ENCODE measurements around the gene SAMD4B.
A peak's percentile ranks its signal among the peaks of the same experiment; 100 is the strongest.

Gene SAMD4B

DNA sequence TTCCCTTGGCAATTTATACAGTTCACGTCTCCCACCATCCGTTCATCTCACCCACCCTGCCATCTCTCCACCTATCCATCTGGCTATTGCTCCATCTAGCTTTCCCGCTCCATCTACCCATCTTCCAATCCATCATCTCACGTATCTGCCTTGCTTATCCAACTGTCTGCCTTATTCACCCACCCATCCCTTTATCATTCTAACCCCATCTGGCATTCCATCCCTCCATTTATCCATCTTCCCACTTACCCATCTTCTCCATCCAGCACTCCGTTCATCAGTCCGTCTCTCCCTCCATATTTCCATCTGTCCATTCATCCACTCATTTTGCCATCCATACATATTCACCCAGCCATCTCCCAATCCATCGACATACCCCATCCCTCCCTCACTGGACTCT is 83.5 kb downstream of the SAMD4B start:
- no peak for DNase-seq (ENCODE audit: low spot score)

DNA sequence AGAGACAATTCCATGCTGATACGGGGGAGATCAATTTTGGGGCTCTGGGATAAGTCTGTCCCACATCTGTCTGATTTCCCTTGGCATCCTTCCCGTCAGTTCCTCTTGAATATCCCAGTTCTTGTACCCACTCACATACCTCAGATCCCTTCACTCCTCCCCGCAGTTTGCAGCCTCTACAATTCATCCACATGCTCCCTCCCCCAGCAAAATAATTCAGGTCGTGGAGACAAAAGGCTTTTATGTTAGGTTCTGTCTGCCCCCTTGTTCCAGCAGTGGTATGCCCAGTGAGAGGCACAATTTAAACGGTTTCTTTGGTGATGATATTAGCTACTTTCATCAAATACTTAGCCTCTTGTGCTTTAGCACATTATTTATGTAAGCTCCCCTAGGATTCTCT is 83.9 kb downstream of the SAMD4B start:
- DNase-seq (ENCODE audit: low spot score): no peak

DNA sequence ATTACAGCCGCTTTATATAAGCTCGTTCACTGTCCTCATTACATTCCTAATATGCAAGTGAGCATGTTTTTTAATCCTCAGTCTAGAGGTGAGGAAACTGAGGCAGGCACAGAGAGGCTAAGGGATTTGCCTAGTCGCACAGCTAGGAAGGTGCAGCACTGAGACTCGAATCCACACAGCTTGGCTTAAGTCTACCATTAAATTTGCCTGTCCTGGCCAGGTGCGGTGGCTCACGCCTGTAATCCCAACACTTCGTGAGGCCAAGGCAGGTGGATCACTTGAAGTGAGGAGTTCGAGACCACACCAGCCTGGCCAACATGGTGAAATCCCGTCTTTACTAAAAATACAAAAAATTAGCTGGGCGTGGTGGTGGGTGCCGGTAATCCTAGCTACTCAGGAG is 85.5 kb downstream of the SAMD4B start:
- no peak for DNase-seq (ENCODE audit: low spot score)

DNA sequence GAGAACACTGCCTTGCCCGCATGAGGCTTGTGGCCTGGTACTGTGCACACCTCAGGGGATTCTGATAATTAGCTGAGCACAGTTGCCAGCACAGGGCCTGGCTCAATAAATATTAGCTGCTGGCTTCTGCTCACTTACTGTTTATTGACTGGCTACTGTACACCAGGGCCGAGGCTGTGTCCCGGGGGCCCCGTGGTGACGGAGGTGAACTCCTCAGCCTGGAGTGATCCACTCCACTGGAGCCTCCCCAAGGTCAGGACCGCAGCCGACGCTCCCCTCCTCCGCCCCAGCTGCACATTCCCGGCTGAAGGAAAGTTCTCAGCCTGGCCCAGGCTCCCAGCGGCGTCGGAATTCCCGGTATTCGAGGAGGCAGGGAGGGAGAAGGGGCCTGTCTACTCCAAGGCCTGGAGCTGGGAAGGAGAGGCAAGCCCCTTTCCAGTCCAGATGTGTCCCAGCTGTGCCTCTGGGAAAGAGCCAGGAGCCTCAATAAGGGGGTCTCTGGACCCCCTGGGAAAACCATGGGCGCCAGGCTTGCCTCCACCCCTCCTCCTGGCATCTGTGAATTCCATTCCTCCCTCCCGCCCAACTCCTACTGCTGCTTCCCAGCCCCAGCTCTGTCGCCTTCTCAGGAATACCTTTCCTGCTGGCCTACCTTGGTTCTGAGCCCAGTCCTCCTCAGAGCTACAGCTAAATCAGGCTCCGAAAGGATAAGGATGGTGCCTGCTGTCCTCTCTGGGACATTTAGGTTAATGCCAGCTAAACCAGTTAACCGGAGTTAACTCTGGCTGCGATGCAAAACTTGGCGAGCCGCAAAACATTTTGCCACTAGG is 86.3 kb downstream of the SAMD4B start:
- peak; percentile 89 for DNase-seq (ENCODE audit: low spot score)

DNA sequence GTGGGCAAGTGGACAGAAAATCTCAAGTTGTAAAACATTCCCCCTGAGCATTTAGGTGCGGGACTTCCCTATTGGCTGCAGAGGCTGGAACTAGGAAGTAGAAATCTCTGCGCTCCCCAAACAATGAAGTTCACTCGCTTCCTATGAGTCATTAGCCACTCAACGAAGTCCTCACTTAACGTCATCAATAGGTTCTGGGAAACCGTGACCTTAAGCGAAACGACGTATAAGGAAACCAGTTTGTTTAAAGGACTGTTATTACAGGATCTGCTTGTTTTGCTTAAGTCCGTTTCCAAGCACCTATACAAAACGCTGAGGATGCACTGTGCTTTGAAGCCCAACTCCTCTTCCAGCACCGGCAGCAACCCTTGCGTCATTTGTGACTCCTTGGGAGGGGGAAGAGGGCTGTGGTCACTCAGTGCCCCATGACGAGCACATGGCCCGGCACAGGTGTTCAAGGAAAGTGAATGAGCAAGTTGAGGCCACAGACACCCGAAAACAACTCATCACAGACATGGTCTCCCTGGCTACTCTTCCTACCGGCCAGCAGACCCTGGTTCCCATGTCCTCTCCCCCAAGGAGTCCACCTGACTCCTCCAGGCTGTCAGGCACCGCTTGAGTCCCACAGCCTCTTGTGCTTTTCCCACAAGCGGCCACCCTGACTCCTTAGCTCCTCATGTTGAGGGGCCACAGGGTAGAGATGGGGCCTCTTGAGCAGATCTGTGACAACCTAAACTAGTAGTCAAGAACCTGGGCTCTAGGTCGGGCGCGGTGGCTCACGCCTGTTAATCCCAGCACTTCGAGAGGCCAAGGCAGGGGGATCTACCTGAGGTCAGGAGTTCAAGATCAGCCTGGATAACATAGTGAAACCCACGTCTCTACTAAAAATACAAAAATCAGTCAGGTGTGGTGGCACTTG is 88.7 kb downstream of the SAMD4B start:
- no peak for DNase-seq (ENCODE audit: low spot score)

DNA sequence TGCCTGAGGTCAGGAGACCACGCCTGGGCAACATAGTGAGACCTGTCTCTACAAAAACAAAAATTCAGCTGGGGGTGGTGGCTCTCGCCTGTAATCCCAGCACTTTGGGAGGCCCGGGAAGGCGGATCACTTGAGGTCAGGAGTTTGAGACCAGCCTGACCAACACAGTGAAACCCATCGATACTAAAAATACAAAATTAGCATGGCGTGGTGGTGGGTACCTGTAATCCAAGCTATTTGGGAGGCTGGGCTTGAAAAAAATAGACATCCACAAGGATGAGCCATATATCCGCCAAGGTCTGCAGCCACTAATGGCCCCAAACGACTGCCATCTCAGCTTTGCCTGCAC is 90.4 kb downstream of the SAMD4B start:
- DNase-seq (ENCODE audit: low spot score): no peak

DNA sequence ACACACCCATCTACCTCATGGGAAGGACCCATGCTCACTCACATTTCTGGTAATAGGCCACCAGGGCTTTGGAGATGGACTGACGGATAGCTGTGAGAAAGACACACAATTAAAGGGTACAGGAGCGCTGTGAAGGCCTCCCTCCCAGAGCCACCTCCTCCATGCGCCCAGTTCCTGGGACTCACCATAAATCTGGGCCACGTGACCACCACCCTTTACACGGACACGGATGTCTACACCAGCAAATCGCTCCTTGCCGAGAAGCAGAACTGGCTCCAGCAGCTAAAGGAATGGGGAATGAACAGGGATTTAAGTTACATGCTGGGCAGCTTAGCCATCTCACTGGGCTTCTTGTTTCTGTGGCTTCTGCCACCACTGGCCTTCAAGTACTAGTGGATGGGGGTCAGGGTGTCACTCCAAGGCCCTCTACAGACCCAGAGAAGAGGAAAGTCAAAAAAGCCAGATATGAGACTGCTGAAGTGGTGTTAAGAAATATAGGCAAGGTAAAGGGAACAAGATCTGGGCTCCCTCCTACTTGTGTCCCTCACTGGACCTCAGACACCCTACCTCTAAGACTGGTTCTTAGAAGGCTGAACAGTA is 91.4 kb downstream of the SAMD4B start:
- no peak for DNase-seq (ENCODE audit: low spot score)

DNA sequence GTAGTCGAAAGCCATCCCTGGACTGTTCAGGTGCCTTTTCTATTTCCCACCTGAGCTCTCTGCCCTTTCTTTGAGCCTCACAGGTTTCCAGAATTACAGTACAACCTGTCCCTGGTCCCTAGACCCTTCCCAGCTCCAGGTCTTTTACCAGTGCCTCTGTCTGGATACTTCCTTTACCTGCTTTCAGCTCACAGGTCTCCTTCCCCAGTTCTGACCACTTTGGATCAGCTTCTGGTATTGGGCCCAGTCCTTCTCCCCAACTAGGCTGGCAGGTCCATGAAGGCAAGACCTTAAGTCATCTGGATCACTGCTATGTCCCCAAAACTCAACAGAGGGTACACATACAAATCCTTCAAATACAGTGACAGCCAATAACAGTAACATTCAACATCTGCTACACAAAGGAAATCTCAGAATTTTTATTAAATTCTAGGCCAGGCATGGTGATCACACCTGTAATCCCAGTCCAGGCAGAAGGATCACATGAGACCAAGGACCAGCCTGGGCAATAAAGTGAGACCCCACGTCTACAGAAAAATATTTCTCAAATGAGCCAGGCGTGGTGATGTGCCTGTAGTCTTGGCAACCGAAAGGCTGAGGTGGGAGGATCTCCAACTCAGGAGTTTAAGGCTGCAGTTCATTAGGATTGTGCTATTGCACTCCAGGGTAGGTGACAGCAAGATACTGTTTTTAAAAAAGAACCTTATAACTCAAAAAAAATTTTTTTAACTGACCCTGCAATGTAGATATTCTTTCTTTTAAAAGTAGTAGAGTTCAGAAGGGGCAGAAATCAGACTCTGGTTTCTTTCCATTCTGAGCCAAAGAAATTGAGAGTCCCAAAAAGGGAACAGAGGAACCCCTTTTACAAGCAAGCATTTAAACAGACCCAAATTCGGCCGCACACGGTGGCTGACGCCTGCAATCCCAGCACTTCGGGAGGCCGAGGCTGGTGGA is 92.2 kb downstream of the SAMD4B start:
- DNase-seq (ENCODE audit: low spot score): no peak
